Left ventricle myocardium inferior (tissue), 1 donor: ENCODE data around the gene HIC2. TPM values are rescaled to one million over a fixed set of nuclear protein-coding genes. Genes with fewer than 3 reads are reported as not detected.

ENCODE experiments used
- DNase-seq: peaks from one replicate; pipeline ENCODE4 v3.0.0-alpha.2; 2020
- H3K27ac ChIP-seq: fragments of 200-600 bp; replicated peaks from 2 replicates; pipeline ENCODE4 v1.8.0; 2021
- H3K27me3 ChIP-seq: fragments of 200-600 bp; 2 replicates; pipeline ENCODE4 v1.8.0; 2021; ENCODE audit warnings: low read depth
- H3K36me3 ChIP-seq: fragments of 200-600 bp; 2 replicates; pipeline ENCODE4 v1.8.0; 2021
- H3K4me1 ChIP-seq: fragments of 200-600 bp; 2 replicates; pipeline ENCODE4 v1.8.0; 2021
- H3K4me3 ChIP-seq: fragments of 200-600 bp; 2 replicates; pipeline ENCODE4 v1.8.0; 2021; ENCODE audit warnings: mild to moderate bottlenecking, moderate library complexity
- H3K9me3 ChIP-seq: fragments of 200-600 bp; replicated peaks from 2 replicates; pipeline ENCODE4 v1.8.0; 2021
- CTCF ChIP-seq: fragments of 200-600 bp; IDR thresholded peaks from 2 replicates; pipeline ENCODE4 v1.8.0; 2021; ENCODE audit warnings: antibody characterized with exemption, mild to moderate bottlenecking, borderline replicate concordance
- intact Hi-C: fragments of 100-400 bp; cut with micrococcal nuclease; formaldehyde crosslinking; loops from one replicate; pipeline ENCODE4 v1.11.0; 2022
- total RNA-seq: library from RNA; stranded (reverse); fragmentation: NEBNext Ultra II Directional; extraction: Animal tissue kit (Norgen Biotek cat#: 25700); gene quantifications from one replicate; pipeline ENCODE4 v1.2.1, GENCODE V29; 2021
- donor health status: DM: no; HTN: yes; CAD: no; lungs with severe emphysema.

HIC2 gene
- total RNA-seq, 1 donor from 2014 or later = 1.5 TPM

GRCh38 chr22:21446128-21446826 lies 29.1 kb downstream of the HIC2 start:
- Histone ChIP-seq H3K4me3 (no peak overlapping the region), H3K27me3 (no peaks in the 10 kb centered on the region), H3K4me1 (peaks cover 9% of the 10 kb centered on the region), H3K27ac (no peak overlapping the region), H3K36me3 (peaks cover 30% of the 10 kb centered on the region), H3K9me3 (no peaks in the 10 kb centered on the region)
- intact Hi-C loops = no loop called here
- DNase-seq = no peak
- TF ChIP-seq CTCF = no peak

- no peak for DNase-seq
- Histone ChIP-seq H3K27ac (no peak overlapping the region), H3K4me1 (peaks cover 9% of the 10 kb centered on the region), H3K4me3 (no peak overlapping the region), H3K9me3 (no peaks in the 10 kb centered on the region), H3K27me3 (no peaks in the 10 kb centered on the region), H3K36me3 (peaks cover 30% of the 10 kb centered on the region)
- no peak for TF ChIP-seq CTCF
- intact Hi-C loops = no loop called here
Measured at GRCh38 chr22:21446827-21447690, 29.9 kb downstream of the HIC2 start.

- Histone ChIP-seq H3K4me1 (peaks cover 8% of the 10 kb centered on the region), H3K4me3 (no peak overlapping the region), H3K27ac (no peak overlapping the region), H3K27me3 (no peaks in the 10 kb centered on the region), H3K9me3 (no peaks in the 10 kb centered on the region), H3K36me3 (peaks cover 30% of the 10 kb centered on the region)
- DNase-seq = no peak
- intact Hi-C loops = no loop called here
- TF ChIP-seq CTCF = no peak
Measured at GRCh38 chr22:21447694-21448402, 30.7 kb downstream of the HIC2 start.

GRCh38 chr22:21448627-21449416 lies 31.7 kb downstream of the HIC2 start:
- H3K27ac ChIP-seq = no peak overlapping the region
- peaks cover 30% of the 10 kb centered on the region for H3K36me3 ChIP-seq
- no peak for DNase-seq
- no peaks in the 10 kb centered on the region for H3K9me3 ChIP-seq
- intact Hi-C loops = no loop called here
- H3K27me3 ChIP-seq = no peaks in the 10 kb centered on the region
- no peak for TF ChIP-seq CTCF
- no peaks in the 10 kb centered on the region for H3K4me1 ChIP-seq
- H3K4me3 ChIP-seq = no peak overlapping the region
